HEK293 (cell line): ENCODE results near the gene GEN1.

Experiments used
- AEBP2 ChIP-seq: fragments of 450-650 bp; formaldehyde crosslinking; IDR thresholded peaks from 2 replicates; pipeline ENCODE4 v1.5.1; 2016; ENCODE audit warnings: missing biosample characterization, missing genetic modification characterization, borderline replicate concordance
- BCL6B ChIP-seq: fragments of 450-650 bp; formaldehyde crosslinking; IDR thresholded peaks from 2 replicates; pipeline ENCODE4 v1.5.1; 2017; ENCODE audit warnings: missing biosample characterization, missing genetic modification characterization
- PRDM4 ChIP-seq: fragments of 450-650 bp; formaldehyde crosslinking; IDR thresholded peaks from 2 replicates; pipeline ENCODE4 v1.5.1; 2017; ENCODE audit warnings: missing biosample characterization, missing genetic modification characterization
- SCRT1 ChIP-seq: fragments of 450-650 bp; formaldehyde crosslinking; IDR thresholded peaks from 2 replicates; pipeline ENCODE4 v1.5.1; 2016; ENCODE audit warnings: missing biosample characterization, missing genetic modification characterization, borderline replicate concordance
- ZFHX2 ChIP-seq: fragments of 450-650 bp; formaldehyde crosslinking; conservative IDR thresholded peaks from 2 replicates; pipeline ENCODE4 v1.5.1; 2016; ENCODE audit warnings: missing biosample characterization, missing genetic modification characterization
- ZFP3 ChIP-seq: fragments of 450-650 bp; formaldehyde crosslinking; IDR thresholded peaks from 2 replicates; pipeline ENCODE4 v1.5.1; 2016; ENCODE audit warnings: low read depth, missing biosample characterization, missing genetic modification characterization
- ZNF133 ChIP-seq: fragments of 450-650 bp; formaldehyde crosslinking; IDR thresholded peaks from 2 replicates; pipeline ENCODE4 v1.5.1; 2016; ENCODE audit warnings: missing biosample characterization, missing genetic modification characterization
- ZNF239 ChIP-seq: fragments of 450-650 bp; formaldehyde crosslinking; IDR thresholded peaks from 2 replicates; pipeline ENCODE4 v1.5.1; 2016; ENCODE audit warnings: missing biosample characterization, missing genetic modification characterization
- ZNF654 ChIP-seq: fragments of 450-650 bp; formaldehyde crosslinking; IDR thresholded peaks from 2 replicates; pipeline ENCODE4 v1.5.1; 2016; ENCODE audit warnings: low read depth, missing biosample characterization, missing genetic modification characterization
- ZNF707 ChIP-seq: fragments of 450-650 bp; formaldehyde crosslinking; IDR thresholded peaks from 2 replicates; pipeline ENCODE4 v1.5.1; 2016; ENCODE audit warnings: missing biosample characterization, missing genetic modification characterization
- ZNF76 ChIP-seq: fragments of 450-650 bp; formaldehyde crosslinking; IDR thresholded peaks from 2 replicates; pipeline ENCODE4; 2016; ENCODE audit warnings: low read depth, missing biosample characterization, missing genetic modification characterization, borderline replicate concordance

GEN1 gene

GRCh38 chr2:17835516-17835915, 81.6 kb downstream of the GEN1 start (continued):
- TF ChIP-seq PRDM4 (tag by site-specific recombination), result no peak
- no peak for TF ChIP-seq ZNF76 (tag by site-specific recombination)
- TF ChIP-seq ZFHX2 (tag by site-specific recombination), result no peak
- TF ChIP-seq ZNF239 (tag by site-specific recombination), result no peak
- no peak for TF ChIP-seq ZNF133 (tag by site-specific recombination)
- TF ChIP-seq SCRT1, result no peak
- no peak for TF ChIP-seq BCL6B (tag by site-specific recombination)
- TF ChIP-seq ZNF654 (tag by site-specific recombination), result no peak
- TF ChIP-seq ZFP3 (tag by site-specific recombination), result no peak
- no peak for TF ChIP-seq AEBP2 (tag by site-specific recombination)
- no peak for TF ChIP-seq ZNF707 (tag by site-specific recombination)
- TF ChIP-seq, all 188 proteins: peak for 0
